Ishikawa (cell line): Measurements from ENCODE around the gene COL23A1.

Experiments
- CEBPB ChIP-seq: IDR thresholded peaks from 2 replicates; pipeline ENCODE4 v1.6.1; 2012
- EGR1 ChIP-seq: IDR thresholded peaks from 2 replicates; pipeline ENCODE4 v1.6.1; 2012
- EP300 ChIP-seq: IDR thresholded peaks from 2 replicates; pipeline ENCODE4 v1.6.1; 2012; ENCODE audit warnings: borderline replicate concordance
- MAX ChIP-seq: IDR thresholded peaks from 2 replicates; pipeline ENCODE4 v1.6.1; 2012
- REST ChIP-seq: IDR thresholded peaks from 2 replicates; pipeline ENCODE4 v1.6.1; 2012; ENCODE audit warnings: low read depth, mild to moderate bottlenecking
- YY1 ChIP-seq: IDR thresholded peaks from 2 replicates; pipeline ENCODE4 v1.6.1; 2012; ENCODE audit warnings: low read depth

- no peak for TF ChIP-seq EP300
- TF ChIP-seq CEBPB = no peak
- no peak for TF ChIP-seq EGR1
- no peak for TF ChIP-seq MAX
- no peak for TF ChIP-seq YY1
- TF ChIP-seq REST = no peak
Observed at GRCh38 chr5:178223828-178224335, 366.3 kb downstream of the COL23A1 start.
